Adrenal gland (tissue), 12 donors: ENCODE data around the gene PGK2. TPM values are rescaled to one million over a fixed set of nuclear protein-coding genes. Genes with fewer than 3 reads are reported as not detected.

Source experiments
- DNase-seq, 7 donors: peaks; one replicate each; pipeline ENCODE4 v3.0.0-alpha.2; 2019 to 2020
- H3K27ac ChIP-seq, 5 donors: fragments of 200-600 bp; sonication (generic) in 4 of 5; 1 replicate in 3 of 5; 2 replicates in 2 of 5; pipeline versions ENCODE4 v1.5.1 to v1.8.0; 2016 to 2020; ENCODE audit warnings: mild to moderate bottlenecking in 1 of 5
- H3K27me3 ChIP-seq: fragments of 200-600 bp; 2 replicates; pipeline ENCODE4 v1.8.0; 2021
- H3K36me3 ChIP-seq, 2 donors: fragments of 200-600 bp; replicated peaks in 1 of 2; 1 replicate in 1 of 2; 2 replicates in 1 of 2; pipeline versions ENCODE4 v1.5.1 to v1.8.0; 2018 to 2022
- H3K4me1 ChIP-seq, 2 donors: fragments of 200-600 bp; replicated peaks in 1 of 2; 1 replicate in 1 of 2; 2 replicates in 1 of 2; pipeline versions ENCODE4 v1.5.1 to v1.8.0; 2018 to 2021
- H3K4me3 ChIP-seq, 4 donors: fragments of 200-600 bp; sonication (generic) in 3 of 4; one replicate each; pipeline ENCODE4 v1.5.1; 2016 to 2018
- H3K9me3 ChIP-seq, 3 donors: fragments of 200-600 bp; sonication (generic) in 1 of 3; replicated peaks in 1 of 3; 1 replicate in 2 of 3; 2 replicates in 1 of 3; pipeline versions ENCODE4 v1.5.1 to v1.8.0; 2016 to 2021
- POLR2A ChIP-seq, 2 donors: fragments of 450-650 bp; IDR thresholded peaks; one replicate each; pipeline ENCODE4 v1.6.1; 2017; ENCODE audit warnings: antibody characterized with exemption in 2 of 2, mild to moderate bottlenecking in 2 of 2, moderate library complexity in 1 of 2
- WGBS, 4 donors: extraction: QIAGEN DNeasy Blood & Tissue Kit in 2 of 4; methylation state at CpG; one replicate each; pipeline versions ENCODE4 v1.1.5 to v1.1.7; 2013 to 2017; 5-methylcytosine and 5-hydroxymethylcytosine counted together
- intact Hi-C, 2 donors: fragments of 100-400 bp; cut with DNase I; formaldehyde crosslinking; loops; one replicate each; pipeline versions ENCODE4 v1.14.1 to v1.15.0; 2022 to 2023
- polyA plus RNA-seq, 3 donors: library from polyadenylated mRNA; stranded (reverse); fragments of 200-250 nt in 2 of 3; fragments of 350-450 nt in 1 of 3; fragmentation: Illumina TruSeq in 1 of 3; extraction: RNeasy Lipid Tissue Mini Kit (QIAGEN cat#74804) in 1 of 3; gene quantifications; one replicate each; pipeline ENCODE4 v1.2.3, GENCODE V29; 2013 to 2014
- total RNA-seq, 9 donors: library from RNA; depleted of rRNA in 4 of 9; stranded (reverse); fragments of >200 nt in 4 of 9; fragments of 120-200 nt in 1 of 9; fragmentation: NEBNext Ultra II Directional in 1 of 9; extraction: Animal tissue kit (Norgen Biotek cat#: 25700) in 1 of 9; gene quantifications; one replicate each; pipeline versions ENCODE4 v1.1.0 to v1.2.4, GENCODE V29; 2013 to 2023
- TF ChIP-seq, protein P1 (sequence below), 6 experiments: fragments of 450-650 bp in 4 of 6; fragments of 200-600 bp in 2 of 6; sonication (generic) in 1 of 6; IDR thresholded peaks; 1 replicate in 5 of 6; 2 replicates in 1 of 6; pipeline versions ENCODE4 v1.5.1 to v1.8.0; 2016 to 2021; ENCODE audit warnings: antibody characterized with exemption in 6 of 6, mild to moderate bottlenecking in 2 of 6, moderate library complexity in 1 of 6
- donor health status: healthy with polysubstance abuse.
- donor health status: Bipolar disorder and iron deficiency.
- donor health status: DM: yes; HTN: yes; CAD: no.
- donor health status: DM: no; HTN: no; CAD: no.
- donor health status: DM: no; HTN: no; CAD: no.
- donor health status: DM: yes; HTN: yes; CAD: no.

The PGK2 gene
- total and polyA plus RNA-seq, 12 donors = not detected

DNA sequence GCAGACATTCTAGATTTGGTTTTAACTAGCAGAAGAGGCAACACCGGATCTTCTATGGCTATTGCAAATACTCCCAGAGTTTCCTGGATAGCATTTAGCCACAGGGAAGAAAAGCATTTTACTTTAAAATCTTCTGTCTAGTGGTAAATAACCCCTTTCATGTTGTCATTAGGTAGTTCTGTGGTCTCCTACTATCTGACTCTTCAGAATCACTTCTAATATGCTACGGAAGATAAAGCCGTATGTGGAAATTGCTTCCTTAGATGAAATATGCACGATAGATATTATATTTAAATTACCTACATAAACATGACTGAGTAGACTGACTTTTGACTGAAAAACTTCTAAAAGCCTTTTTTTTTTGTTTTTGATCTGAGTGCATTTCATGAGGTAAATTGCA lies 43.7 kb downstream of the PGK2 start:
- H3K4me3 ChIP-seq = no peak overlapping the region
- WGBS, 4 donors = 79 to 87% (median 82%) methylated on average over 4 of the region's 4 CpGs
- no peaks in the 10 kb centered on the region for H3K9me3 ChIP-seq
- no peak for DNase-seq
- no peaks in the 10 kb centered on the region for H3K27me3 ChIP-seq
- H3K27ac ChIP-seq = no peak overlapping the region
- intact Hi-C loops = no loop called here
- H3K36me3 ChIP-seq = no peaks in the 10 kb centered on the region
- TF ChIP-seq, protein P1, sequence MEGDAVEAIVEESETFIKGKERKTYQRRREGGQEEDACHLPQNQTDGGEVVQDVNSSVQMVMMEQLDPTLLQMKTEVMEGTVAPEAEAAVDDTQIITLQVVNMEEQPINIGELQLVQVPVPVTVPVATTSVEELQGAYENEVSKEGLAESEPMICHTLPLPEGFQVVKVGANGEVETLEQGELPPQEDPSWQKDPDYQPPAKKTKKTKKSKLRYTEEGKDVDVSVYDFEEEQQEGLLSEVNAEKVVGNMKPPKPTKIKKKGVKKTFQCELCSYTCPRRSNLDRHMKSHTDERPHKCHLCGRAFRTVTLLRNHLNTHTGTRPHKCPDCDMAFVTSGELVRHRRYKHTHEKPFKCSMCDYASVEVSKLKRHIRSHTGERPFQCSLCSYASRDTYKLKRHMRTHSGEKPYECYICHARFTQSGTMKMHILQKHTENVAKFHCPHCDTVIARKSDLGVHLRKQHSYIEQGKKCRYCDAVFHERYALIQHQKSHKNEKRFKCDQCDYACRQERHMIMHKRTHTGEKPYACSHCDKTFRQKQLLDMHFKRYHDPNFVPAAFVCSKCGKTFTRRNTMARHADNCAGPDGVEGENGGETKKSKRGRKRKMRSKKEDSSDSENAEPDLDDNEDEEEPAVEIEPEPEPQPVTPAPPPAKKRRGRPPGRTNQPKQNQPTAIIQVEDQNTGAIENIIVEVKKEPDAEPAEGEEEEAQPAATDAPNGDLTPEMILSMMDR (IDR thresholded peaks at IDR 0.05) = no peak
- TF ChIP-seq POLR2A (IDR thresholded peaks at IDR 0.05) = no peak
- H3K4me1 ChIP-seq = no peaks in the 10 kb centered on the region

DNA sequence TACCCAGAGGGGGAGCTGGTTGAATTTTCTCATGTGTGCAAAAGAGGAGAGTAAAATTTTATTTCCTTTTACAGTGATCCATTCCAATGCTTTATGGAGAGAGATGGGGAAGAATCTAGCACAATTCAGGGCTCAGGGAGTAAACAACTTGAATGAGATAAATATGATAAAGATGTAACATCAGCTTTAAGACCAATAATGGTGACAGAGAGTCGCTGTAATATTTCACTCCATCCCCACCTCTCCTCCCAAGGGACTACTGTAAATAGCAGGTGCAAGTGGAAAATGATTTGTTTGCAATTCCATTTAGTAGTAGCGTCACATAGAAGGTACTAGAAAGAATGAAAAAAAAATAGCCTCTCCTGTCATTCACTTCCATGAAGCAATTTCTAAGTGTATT lies 47.7 kb downstream of the PGK2 start:
- H3K27me3 ChIP-seq = no peaks in the 10 kb centered on the region
- no peaks in the 10 kb centered on the region for H3K9me3 ChIP-seq
- no peak for DNase-seq
- no peak overlapping the region for H3K4me3 ChIP-seq
- WGBS, 4 donors = 78 to 93% (median 83%) methylated on average over 2 of the region's 2 CpGs
- TF ChIP-seq, protein P1 (IDR thresholded peaks at IDR 0.05) = no peak
- TF ChIP-seq POLR2A (IDR thresholded peaks at IDR 0.05) = no peak
- H3K27ac ChIP-seq = no peak overlapping the region
- intact Hi-C loops = no loop called here
- no peaks in the 10 kb centered on the region for H3K4me1 ChIP-seq
- H3K36me3 ChIP-seq = no peaks in the 10 kb centered on the region

DNA sequence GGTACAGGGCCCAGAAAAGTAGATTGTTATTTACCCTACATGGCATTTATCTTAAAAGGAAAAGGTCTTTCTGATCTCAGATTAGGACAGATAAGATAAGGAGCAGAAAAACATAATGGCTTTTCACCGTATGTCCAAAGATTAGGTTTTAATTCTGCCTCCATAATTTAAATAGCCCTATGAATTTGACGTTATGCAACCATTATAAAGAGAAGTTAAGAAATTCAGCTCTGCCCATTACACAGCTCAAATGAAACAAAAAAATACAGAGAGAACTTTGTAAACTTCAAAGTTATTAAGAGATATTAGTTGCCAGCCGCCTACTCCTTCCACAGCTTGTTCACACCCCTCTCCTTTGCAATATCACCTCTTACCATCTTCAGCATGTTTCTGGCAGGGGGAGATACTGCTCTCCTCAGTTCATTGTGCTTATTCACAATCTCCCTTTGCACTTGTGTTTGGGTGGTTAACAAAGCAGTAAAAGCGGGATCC lies 51.0 kb downstream of the PGK2 start:
- TF ChIP-seq, protein P1 (IDR thresholded peaks at IDR 0.05) = no peak
- no peak for TF ChIP-seq POLR2A (IDR thresholded peaks at IDR 0.05)

More for the DNA sequence above, 51.0 kb downstream of the PGK2 start:
- Histone ChIP-seq H3K36me3 (no peaks in the 10 kb centered on the region), H3K4me1 (no peaks in the 10 kb centered on the region), H3K27me3 (no peaks in the 10 kb centered on the region), H3K4me3 (no peak overlapping the region), H3K27ac (no peak overlapping the region), H3K9me3 (no peaks in the 10 kb centered on the region)
- DNase-seq = no peak
- intact Hi-C loops = no loop called here
- WGBS, 4 donors = 39 to 53% (median 48%) methylated on average over 4 of the region's 4 CpGs

Other genes starting within 250 kb of the PGK2 start
- 1 to 10 TPM in 3 of 9 donors, under 1 TPM in 2, not detected in 4; 0.33 to 1.7 (median 1.0) TPM for gene C6orf141, start 236.6 kb downstream of the PGK2 start, total RNA-seq
- gene C6orf141, start 236.6 kb downstream of the PGK2 start, polyA plus RNA-seq = 1 to 10 TPM in 2 of 3 donors, under 1 TPM in 1; 0.16 to 2.9 (median 2.3) TPM
- under 1 TPM in 3 of 9 donors, not detected in 6; 0.14 to 0.78 (median 0.27) TPM for gene RHAG, start 150.4 kb downstream of the PGK2 start, total RNA-seq
- under 1 TPM in 1 of 3 donors, not detected in 2; 0.10 TPM for gene RHAG, start 150.4 kb downstream of the PGK2 start, polyA plus RNA-seq
- gene CRISP2, start 73.7 kb downstream of the PGK2 start, total RNA-seq = under 1 TPM in 1 of 9 donors, not detected in 8; 0.44 TPM
- not detected for gene CRISP2, start 73.7 kb downstream of the PGK2 start, polyA plus RNA-seq
- under 1 TPM in 1 of 9 donors, not detected in 8; 0.06 TPM for gene CRISP3, start 42.9 kb downstream of the PGK2 start, total RNA-seq
- under 1 TPM in 2 of 3 donors, not detected in 1; 0.07 to 0.08 TPM for gene CRISP3, start 42.9 kb downstream of the PGK2 start, polyA plus RNA-seq
- gene CRISP1, start 79.2 kb upstream of the PGK2 start, total RNA-seq = not detected
- gene CRISP1, start 79.2 kb upstream of the PGK2 start, polyA plus RNA-seq = not detected
- not detected for gene DEFB114, start 176.9 kb upstream of the PGK2 start, total RNA-seq
- gene DEFB114, start 176.9 kb upstream of the PGK2 start, polyA plus RNA-seq = not detected
- gene DEFB113, start 182.3 kb upstream of the PGK2 start, total RNA-seq = not detected
- gene DEFB113, start 182.3 kb upstream of the PGK2 start, polyA plus RNA-seq = not detected
- not detected for gene DEFB110, start 234.7 kb upstream of the PGK2 start, total RNA-seq
- gene DEFB110, start 234.7 kb upstream of the PGK2 start, polyA plus RNA-seq = not detected